NCI-H345 treated with DMSO at 0.1 percent for 48 hours (cell line): Measurements from ENCODE around the gene GRIP2.

Experiments used
- DNase-seq: peaks from one replicate; lab custom pipeline; 2025; ENCODE audit not compliant: unreplicated experiment; lab: John Stamatoyannopoulos, UW

Gene GRIP2

DNA sequence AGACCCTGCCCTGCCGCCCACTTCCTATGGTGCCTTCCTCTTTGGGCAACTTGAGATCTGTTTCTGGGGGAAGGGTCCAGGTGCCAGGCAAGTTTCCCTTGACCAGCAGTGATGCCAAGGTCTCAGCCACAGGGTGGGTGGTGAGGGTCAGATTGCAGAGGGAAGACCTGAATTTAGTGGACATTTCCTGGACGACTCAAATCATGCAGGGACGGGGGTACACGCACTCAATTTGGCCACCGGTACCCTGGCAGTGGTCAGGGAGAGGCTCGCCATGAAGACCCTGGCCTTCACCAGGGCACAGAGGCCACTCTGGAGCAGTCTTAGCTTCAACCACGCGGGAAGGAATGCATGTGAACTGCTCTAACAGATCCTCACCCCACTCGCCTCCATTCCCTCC is 1.5 kb upstream of the GRIP2 start:
- DNase-seq, result no peak

DNA sequence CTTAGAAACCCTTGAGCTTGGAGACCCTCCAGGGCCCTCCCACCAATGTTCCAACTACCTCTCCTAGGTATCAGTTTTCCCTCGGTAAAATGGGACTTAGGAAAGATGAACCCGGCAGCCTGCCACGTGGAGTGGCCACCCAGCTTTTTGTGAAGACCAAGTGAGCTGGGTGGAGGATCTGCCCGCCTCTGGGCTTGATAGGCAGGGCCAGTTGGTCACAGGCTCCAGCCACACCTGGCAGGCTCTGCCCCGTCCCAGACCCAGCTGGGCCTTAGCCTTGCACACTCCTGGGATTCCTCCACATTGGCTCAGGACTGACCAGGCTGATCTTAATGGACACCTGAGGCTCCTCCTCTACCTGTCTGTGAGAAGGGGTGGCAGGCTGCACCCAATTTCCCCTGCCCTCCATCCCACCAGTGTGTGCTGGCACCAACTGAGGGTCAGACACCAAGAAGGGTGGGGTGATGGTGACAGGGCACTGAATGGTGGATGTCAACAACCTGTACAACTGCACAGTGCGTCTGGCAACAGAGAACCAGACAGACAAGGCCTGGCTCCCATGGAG is 761 bp upstream of the GRIP2 start:
- no peak for DNase-seq

DNA sequence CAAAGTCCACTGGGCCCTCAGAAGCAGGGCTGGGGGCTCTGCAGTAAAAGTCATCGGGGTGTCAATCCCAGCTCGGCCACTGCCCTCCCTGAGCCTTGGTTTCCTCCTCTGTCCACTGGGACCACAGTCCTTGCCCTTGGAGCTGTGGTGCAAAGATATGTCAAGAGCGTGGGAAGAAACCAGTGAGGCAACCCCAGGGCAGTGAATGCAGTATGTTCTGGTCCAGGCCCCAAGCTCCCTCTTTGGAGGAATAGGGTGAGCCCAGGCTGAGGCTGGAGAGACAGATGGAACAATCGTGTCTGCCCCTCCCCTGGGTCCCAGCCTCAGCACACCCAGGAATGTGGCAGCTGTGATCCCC is 779 bp downstream of the GRIP2 start:
- DNase-seq, result no peak

DNA sequence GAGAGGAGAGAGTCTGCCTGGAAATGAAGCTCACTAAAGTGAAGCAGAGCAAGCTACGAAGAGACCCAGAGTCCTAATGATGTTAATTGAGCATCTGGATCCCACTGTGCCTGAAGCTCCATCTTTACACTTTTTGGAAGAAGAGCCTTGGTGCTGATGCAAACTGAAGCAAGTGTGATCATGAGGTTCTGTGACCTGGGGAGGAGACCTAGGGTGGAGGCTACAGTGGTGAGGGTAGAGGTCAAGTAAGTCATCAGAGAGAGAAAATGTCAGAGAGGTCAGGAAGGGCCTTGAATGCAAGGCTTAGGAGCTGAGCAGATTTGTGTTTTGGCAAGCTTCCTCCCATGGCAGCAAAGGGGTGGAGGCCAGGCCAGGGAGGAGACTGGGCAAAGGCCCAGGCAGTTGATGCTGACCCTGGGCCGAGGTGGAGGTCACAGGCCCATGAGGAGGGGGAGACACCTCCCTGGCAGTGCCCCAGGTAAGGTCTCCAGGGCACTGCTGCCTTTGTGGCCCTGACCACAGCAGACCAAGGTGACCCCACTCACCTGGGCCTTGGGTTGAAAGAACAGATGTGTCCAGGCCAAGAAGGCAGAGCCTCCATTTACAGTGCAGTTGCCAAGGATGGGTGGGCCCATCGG is 1.6 kb downstream of the GRIP2 start:
- DNase-seq, result no peak

DNA sequence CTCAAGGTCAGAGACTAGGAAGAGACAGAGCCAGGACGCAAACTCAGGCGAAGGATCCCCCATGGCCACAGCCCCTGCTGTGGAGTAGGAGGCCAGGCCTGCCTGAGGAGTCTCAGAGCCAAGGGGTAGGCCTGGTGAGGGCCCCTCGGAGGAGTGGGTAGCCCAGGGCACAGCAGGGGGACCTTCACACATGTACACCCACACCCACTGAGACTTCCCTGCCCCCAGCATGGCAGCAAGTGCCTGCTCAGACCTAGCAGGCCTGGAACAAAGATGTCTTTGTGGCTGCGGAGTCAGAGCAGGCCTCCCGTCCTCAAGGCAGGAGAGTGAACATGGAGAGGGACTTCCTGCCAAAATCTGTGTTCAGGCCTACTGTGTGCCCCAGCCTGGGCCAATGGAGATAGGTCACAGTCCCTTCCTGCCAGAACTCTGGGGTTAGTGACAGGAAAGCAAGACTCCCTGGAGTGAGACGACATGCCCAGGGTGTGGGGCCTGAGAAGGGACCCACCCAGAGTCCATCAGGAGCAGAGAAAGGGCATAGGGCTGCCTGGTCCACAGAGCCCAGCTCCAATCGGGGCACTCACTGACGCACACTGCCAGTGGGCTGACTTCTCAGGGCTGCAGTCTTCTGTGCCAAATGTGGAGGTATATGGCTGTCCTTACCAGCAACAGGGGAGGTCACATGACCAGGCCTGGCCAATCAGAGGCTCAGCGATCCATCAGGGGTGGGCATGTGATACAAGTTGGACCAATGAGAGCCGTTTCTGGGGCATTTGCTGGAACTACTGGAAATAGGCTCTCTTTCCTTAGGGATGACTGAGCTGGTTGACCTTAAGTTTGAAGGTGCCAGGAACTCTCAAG is 2.3 kb downstream of the GRIP2 start:
- DNase-seq, result no peak

DNA sequence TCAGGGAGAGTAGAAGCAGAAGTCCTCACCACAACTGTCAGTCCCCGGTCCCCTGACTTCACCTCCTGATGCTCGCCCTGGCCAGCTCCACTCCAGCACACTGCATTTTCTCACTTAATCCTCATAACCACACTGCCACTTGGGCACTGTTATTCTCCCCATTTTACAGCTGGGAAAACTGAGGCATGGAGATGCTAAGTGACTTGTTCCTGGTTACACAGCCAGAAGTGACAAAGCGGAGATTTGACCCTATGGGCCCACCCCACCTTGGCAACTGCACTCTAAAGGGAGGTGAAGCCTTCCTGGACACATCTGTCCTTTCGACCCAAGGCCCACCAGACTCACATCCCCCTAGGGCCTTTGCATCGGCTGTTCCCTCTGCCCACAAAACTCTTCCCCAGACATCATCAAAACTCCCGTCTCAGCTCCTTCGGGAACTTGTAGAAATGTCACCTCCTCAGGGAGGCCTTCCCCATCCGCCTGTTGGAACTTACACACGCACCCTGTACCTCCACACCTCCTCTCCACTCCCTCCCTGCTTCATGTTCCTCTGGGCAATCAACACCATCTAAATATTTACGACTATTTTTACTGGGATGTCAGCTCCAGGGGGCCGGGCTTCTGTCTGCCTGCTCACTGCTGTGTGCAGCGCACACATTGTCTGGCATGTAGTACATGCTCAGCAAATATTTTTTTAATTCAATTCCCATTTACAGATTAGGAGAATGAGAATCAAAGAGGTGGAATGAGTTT is 3.1 kb downstream of the GRIP2 start:
- DNase-seq, result no peak

DNA sequence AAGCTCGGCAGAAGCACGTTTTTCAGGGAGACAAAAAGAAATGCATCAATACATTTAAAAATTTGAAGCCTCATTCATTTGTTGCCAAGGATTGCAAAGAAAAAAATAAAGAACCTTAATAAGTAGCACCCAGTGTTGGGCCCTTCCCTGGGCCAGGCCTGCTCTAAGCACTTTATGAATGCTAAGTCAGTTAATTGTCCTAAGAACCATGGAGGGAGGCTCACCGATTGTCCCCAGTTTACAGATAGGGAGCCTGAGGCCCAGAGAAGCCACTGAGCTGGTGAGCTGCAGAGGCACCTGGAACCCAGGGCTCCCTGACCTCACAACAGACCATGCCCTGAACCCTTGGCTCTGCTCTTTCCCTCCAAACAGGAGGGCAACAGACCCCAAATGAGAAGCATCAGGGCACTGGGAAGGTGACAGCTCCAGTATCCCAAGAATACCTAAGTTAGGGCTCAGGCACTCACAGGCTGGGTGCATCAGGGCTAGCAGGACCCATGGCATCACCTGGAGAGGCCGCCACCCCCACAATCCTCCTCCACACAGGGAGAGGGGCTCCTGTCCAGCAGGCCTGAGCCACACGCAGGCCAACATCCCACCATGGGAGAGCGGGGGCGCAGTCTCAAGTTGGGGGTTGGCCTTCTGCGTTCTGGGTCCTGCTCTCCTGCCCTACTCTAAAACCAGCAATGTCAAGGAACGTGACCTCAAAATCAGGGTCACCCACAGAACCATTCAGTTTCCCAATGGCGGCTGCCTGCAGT is 3.9 kb downstream of the GRIP2 start:
- DNase-seq, result no peak

DNA sequence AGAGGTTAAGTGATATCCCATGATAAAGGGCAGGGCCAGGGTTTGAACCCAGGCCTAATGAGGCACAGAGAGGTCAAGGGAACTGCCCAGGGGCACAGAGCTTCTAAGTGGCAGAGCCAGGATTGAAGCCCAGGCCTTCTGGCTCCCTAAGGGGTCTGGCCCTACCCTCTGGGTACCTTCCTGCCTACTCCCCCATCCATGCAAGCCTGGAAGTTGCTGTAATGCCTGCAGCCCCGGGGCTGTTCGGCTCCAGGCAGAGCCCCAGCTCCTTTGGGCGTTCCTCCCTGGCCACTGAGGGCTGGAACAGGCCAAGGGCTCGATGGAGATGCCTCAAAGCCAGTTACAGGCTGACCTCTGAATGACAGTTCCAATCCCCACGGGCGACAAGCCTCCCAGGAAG is 4.5 kb downstream of the GRIP2 start:
- no peak for DNase-seq

DNA sequence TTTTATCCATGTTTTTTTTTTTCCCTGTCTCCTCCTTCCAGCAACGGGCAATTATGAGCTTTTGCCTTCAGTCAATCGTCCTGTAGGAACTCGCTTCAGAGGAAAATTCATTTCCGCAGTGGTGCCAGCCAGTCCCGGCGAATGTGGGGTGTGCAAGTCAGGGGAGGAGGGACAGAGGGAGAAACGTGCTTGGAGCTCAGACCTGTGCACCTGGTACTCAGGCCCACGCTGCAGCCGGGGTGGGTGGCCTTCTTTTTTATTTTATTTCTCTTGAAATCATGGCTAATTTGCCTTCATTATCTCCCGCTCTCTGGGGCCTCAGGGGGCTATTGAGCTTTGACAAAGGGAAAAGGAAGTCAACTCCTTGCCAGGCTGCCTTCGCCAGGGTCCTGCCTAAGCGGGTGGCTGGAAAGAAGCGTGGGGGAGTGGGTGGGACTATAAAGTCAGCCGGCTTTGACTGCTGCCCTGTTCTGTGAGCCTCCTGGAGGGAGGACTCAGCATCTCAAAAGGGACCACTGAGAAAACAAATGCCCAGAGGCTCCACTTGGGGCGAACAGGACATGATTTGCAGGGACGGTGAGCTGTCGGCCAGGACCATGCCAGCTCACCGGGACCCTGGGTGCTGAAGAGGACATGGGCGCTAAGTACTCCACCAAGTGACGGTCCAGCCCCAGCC is 5.5 kb downstream of the GRIP2 start:
- DNase-seq, result no peak

DNA sequence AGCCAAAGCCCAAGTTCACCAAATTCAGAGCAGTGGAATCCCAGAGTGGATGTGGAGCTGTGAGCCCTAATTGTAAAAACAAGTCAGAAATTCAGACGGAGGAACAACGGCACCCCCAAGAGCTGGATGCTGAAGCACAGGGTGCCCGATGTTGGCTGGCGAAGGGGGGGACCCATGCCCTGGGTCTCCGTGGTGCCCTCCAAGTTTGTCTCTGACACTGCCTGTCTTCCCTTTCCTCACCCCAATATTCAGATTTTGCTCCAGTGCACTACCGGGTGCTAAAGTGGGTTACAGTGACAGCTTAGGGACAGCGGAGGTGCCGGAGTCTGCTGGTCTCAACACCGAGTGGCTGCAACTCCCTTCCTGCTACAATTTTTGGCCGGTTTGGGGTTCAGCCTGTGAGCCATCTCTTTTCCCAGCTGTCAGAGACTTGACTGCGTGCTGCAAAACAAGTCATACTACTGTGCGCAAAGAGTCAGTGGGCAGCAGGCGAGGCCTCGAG is 6.6 kb downstream of the GRIP2 start:
- DNase-seq, result no peak

DNA sequence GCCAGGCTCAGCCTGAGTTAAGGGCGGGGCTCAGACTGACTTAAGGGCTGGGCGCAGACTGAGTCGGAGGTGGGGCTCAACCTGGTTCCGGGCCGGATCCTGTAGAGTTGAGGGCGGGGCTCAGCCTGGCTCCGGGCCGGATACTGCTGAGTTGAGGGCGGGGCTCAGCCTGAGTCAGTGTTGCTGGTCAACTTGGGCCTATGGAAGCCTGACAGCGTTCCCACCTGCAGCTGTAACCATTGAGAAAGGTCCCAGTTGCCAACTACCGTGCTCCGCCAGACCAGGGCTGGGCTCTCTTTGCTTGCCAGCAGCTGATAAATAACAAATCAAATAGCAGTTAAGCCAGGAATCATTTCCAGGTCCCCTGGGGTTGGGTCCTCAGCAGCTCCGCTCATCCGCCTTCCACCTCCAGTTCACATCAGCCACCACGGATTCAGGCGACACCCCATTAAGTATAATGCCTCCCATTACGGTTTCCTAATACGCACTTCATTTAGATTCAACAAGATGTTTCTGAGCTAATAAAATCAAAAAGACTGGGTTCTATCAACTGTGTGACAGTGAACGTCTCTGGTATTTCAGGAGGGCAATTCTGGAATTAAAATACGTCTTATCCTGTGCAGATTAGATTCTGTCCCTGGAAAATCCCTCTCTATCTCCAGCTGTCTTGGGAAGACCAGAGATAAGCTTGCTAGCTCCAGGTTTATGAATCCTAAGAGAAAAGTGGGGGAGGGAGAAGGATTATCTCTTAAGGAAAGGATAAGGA is 7.3 kb downstream of the GRIP2 start:
- DNase-seq, result no peak

DNA sequence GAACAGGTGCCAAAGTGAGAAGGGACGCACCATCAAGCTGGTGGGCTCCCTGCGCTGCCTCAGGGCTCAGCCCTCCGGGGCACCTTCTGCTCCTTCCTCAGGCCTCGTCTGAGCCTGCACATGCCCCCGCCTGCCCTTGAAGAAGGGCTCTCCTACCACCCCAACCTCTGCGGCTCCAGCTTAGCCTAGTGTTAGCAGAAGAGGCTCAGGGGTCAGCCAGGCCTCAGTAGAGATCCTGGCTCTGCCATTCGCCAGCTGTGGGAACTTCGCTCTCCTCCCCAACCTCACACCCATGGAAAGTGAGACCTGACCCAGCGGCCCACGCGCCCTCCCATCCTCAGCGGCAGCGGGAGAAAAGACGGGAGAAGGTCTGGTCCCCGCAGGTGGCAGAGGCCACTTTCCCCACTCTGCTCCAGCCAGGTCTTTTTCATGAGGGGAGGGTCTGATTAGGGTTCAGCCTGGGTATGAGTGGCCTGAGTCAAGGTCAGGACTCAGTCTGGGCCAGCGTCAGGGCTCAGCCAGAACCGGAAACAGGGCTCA is 8.2 kb downstream of the GRIP2 start:
- DNase-seq, result no peak

DNA sequence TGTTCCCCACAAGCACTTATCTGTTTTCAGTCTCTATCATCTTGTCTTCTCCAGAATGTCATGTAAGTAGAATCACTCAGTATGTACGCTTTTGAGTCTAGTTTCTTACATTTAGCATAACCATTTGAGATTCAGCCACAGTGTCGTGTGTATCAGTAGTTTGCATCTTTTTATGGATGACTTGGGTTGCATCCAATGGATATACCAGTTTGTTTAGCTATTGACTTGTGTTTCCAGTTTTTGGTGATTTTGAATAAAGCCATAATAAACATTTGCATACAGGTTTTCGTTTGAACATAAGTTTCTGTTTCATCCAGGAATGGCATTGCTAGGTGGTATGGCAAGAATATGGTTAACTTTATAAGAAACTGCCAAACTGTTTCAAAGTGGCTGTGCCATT is 12.1 kb downstream of the GRIP2 start:
- no peak for DNase-seq

DNA sequence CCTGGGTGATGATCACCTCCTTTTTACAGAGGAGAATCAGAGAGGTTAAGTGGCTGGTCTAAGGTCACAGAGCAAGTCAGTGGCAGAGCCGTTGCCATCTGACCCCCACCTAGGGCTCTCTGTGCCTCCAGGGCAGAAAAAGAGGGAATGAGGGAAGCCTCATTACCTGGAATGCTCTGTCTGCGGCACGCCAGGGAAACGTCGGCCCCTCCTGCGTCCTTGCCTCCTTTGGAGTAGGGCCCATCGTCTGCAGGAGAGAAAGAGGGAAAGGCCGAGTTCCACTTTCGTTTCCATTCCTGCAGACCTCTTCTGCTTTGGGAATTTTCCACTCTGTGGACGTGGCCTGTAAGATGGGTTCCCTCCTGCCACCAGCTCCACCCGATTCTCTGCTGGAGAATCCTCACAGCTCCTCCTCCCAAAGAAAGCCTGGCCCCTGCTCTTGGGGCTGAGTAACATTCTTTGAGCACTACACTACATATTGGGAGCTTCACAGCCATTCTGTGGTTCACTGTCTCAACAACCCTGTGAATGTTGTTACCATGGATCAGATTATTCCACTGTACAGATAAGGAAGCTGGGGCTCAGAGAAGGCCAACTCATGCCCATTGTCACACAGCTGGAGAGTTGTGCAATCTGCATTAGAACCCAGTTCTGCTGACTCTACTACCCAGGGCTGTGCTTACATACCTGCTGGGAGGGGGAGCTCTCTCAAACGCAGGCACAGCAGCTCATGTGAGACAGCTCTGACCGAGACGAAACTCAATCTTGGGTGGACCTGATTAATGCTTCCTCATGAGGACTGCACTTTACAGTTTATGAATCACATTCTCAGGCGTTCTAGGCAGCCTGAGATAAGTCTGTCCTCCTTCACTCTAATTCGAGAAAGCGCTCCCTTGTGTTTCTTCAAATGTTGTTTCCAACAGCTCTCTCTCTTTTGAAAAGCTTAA is 14.2 kb downstream of the GRIP2 start:
- DNase-seq, result no peak

DNA sequence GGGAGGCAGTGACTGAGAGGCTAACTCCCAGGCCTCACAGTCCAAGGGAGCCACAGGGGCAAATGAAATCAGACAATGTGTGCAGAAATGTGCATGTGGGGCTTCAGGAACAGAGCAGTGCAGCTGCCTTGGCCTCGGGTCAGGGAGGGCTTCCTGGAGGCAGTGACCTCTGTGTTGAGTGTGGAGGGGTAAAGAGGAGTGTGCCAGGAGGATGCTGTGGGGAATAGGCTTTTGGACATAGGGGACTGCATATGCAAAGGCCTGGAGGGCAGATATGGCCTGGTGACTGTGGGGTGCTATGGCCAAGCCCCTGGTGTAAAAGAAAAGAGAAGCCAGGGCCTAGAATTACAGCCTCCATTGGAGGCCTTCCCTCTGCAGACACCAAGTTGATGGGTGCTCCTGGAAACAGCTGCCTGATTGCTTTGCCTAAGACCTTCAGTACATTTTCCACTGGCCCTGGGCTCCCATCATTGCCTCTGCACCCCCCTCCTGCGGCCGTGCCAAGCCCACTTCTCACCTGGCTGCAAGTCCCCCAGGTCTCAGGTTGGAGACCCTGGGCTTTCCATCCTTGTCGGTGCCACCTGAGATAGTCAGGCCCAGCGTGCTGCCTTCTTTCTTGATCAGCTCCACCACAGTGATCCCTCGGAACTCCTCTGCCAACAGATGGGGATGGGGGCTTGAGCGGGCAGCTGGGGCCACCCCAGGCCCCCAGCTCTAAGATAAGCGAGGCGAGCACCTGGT is 15.1 kb downstream of the GRIP2 start:
- no peak for DNase-seq

DNA sequence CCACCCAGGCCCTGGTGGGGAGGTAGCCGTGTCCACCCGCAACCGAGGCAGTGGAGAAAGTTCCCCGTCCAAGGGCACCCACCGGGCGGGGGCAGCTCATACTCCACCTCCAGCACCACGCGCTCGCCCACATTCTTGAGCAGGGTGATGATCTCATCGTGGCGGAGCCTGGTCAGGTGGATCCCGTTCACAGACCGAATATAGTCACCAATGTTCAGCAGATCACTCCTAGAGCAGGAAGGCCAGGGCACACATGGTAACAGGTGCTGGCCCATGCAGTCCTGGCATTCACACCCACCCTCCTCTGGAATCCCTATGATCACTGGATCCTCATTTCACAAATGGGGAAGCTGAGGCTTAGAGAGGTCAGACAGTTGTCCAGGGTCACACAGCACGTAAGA is 15.8 kb downstream of the GRIP2 start:
- DNase-seq, result no peak

DNA sequence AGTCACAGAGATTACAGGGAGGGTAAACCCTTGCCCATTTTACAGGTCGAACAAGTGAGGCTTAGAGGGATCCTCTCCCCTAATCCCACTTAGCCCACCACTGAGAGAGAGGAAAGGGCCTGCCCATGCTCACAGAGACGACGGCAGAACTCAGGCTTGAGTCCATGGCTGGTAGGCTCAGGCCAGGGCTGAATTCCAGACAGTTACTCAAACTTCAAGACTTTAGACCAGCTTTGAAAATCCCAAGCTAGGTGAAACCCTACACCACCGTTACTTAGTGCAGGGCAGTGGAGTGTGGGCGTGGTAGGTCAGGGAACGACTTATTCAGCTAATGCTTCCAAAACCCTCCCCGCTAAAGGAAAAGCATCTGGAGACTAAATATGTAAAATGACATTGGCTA is 16.4 kb downstream of the GRIP2 start:
- no peak for DNase-seq
